ENCODE results near the gene RARRES2. TPM values are rescaled to one million over a fixed set of nuclear protein-coding genes. Genes with fewer than 3 reads are reported as not detected.
"Not testable (repeated sequence)": the region's sequence is repeated elsewhere in the genome, so short reads cannot be mapped to it uniquely, and the experiment has no call there.

Gene RARRES2
- polyA plus RNA-seq, 1 donor (not counting 4 experiments of a cell fraction or from before 2014, with no cell fraction given) = not detected

- H3K9me1 ChIP-seq (ENCODE audit: control insufficient read depth, extremely low read depth, insufficient read depth, low read length); H3K27me3 ChIP-seq (ENCODE audit: control insufficient read depth, extremely low read depth, insufficient read depth, low read length); H3K4me3 ChIP-seq (ENCODE audit: control insufficient read depth in 2 of 3, extremely low read depth in 1 of 3, insufficient read depth in 2 of 3, low read depth in 1 of 3, low read length in 3 of 3); FAIRE-seq; H4K20me1 ChIP-seq (ENCODE audit: control insufficient read depth, extremely low read depth, insufficient read depth, low read length); H3K79me2 ChIP-seq (ENCODE audit: control insufficient read depth, insufficient read depth, low read length); H2AFZ ChIP-seq (ENCODE audit: control insufficient read depth, low read length); H3K27ac ChIP-seq (ENCODE audit: control insufficient read depth, insufficient read depth, low read length); H3K9ac ChIP-seq (ENCODE audit: control insufficient read depth, extremely low read depth, insufficient read depth, low read length); DNase-seq (ENCODE audit: low read depth, low spot score); H3K4me2 ChIP-seq (ENCODE audit: control insufficient read depth, extremely low read depth, insufficient read depth, low read depth, low read length); H3K4me1 ChIP-seq (ENCODE audit: control insufficient read depth, extremely low read depth, insufficient read depth, low read length); dilution Hi-C loops (cut with MboI; ENCODE audit: extremely low pct_ligation_motif_present, low sequenced_read_pairs); H3K36me3 ChIP-seq (ENCODE audit: control insufficient read depth in 2 of 2, extremely low read depth in 1 of 2, insufficient read depth in 2 of 2, low read length in 2 of 2); H3K9me3 ChIP-seq (ENCODE audit: control insufficient read depth, low read depth, low read length): not testable (repeated sequence)
Measured at GRCh38 chr7:150305259-150305902, 36.0 kb downstream of the RARRES2 start.

GRCh38 chr7:150304499-150305258 is 36.8 kb downstream of the RARRES2 start:
- H3K9me1 ChIP-seq (ENCODE audit: control insufficient read depth, extremely low read depth, insufficient read depth, low read length); H3K4me2 ChIP-seq (ENCODE audit: control insufficient read depth, extremely low read depth, insufficient read depth, low read depth, low read length); H3K79me2 ChIP-seq (ENCODE audit: control insufficient read depth, insufficient read depth, low read length); H3K27ac ChIP-seq (ENCODE audit: control insufficient read depth, insufficient read depth, low read length); FAIRE-seq; H3K9me3 ChIP-seq (ENCODE audit: control insufficient read depth, low read depth, low read length); H2AFZ ChIP-seq (ENCODE audit: control insufficient read depth, low read length); H3K27me3 ChIP-seq (ENCODE audit: control insufficient read depth, extremely low read depth, insufficient read depth, low read length); H4K20me1 ChIP-seq (ENCODE audit: control insufficient read depth, extremely low read depth, insufficient read depth, low read length); DNase-seq (ENCODE audit: low read depth, low spot score); H3K4me3 ChIP-seq (ENCODE audit: control insufficient read depth in 2 of 3, extremely low read depth in 1 of 3, insufficient read depth in 2 of 3, low read depth in 1 of 3, low read length in 3 of 3); H3K9ac ChIP-seq (ENCODE audit: control insufficient read depth, extremely low read depth, insufficient read depth, low read length); H3K36me3 ChIP-seq (ENCODE audit: control insufficient read depth in 2 of 2, extremely low read depth in 1 of 2, insufficient read depth in 2 of 2, low read length in 2 of 2); H3K4me1 ChIP-seq (ENCODE audit: control insufficient read depth, extremely low read depth, insufficient read depth, low read length); dilution Hi-C loops (cut with MboI; ENCODE audit: extremely low pct_ligation_motif_present, low sequenced_read_pairs): not testable (repeated sequence)

GRCh38 chr7:150302908-150303310 is 38.5 kb downstream of the RARRES2 start:
- H3K4me1 ChIP-seq (ENCODE audit: control insufficient read depth, extremely low read depth, insufficient read depth, low read length); H3K4me2 ChIP-seq (ENCODE audit: control insufficient read depth, extremely low read depth, insufficient read depth, low read depth, low read length); H3K36me3 ChIP-seq (ENCODE audit: control insufficient read depth in 2 of 2, extremely low read depth in 1 of 2, insufficient read depth in 2 of 2, low read length in 2 of 2); H3K79me2 ChIP-seq (ENCODE audit: control insufficient read depth, insufficient read depth, low read length); H3K27me3 ChIP-seq (ENCODE audit: control insufficient read depth, extremely low read depth, insufficient read depth, low read length); H3K9ac ChIP-seq (ENCODE audit: control insufficient read depth, extremely low read depth, insufficient read depth, low read length); H2AFZ ChIP-seq (ENCODE audit: control insufficient read depth, low read length); H4K20me1 ChIP-seq (ENCODE audit: control insufficient read depth, extremely low read depth, insufficient read depth, low read length); FAIRE-seq; H3K9me1 ChIP-seq (ENCODE audit: control insufficient read depth, extremely low read depth, insufficient read depth, low read length); H3K4me3 ChIP-seq (ENCODE audit: control insufficient read depth in 2 of 3, extremely low read depth in 1 of 3, insufficient read depth in 2 of 3, low read depth in 1 of 3, low read length in 3 of 3); DNase-seq (ENCODE audit: low read depth, low spot score); dilution Hi-C loops (cut with MboI; ENCODE audit: extremely low pct_ligation_motif_present, low sequenced_read_pairs); H3K9me3 ChIP-seq (ENCODE audit: control insufficient read depth, low read depth, low read length); H3K27ac ChIP-seq (ENCODE audit: control insufficient read depth, insufficient read depth, low read length): not testable (repeated sequence)

GRCh38 chr7:150297978-150298377 is 43.5 kb downstream of the RARRES2 start:
- H3K79me2 ChIP-seq (ENCODE audit: control insufficient read depth, insufficient read depth, low read length); H3K36me3 ChIP-seq (ENCODE audit: control insufficient read depth in 2 of 2, extremely low read depth in 1 of 2, insufficient read depth in 2 of 2, low read length in 2 of 2); H3K9ac ChIP-seq (ENCODE audit: control insufficient read depth, extremely low read depth, insufficient read depth, low read length); H3K27me3 ChIP-seq (ENCODE audit: control insufficient read depth, extremely low read depth, insufficient read depth, low read length); H3K9me1 ChIP-seq (ENCODE audit: control insufficient read depth, extremely low read depth, insufficient read depth, low read length); H3K4me1 ChIP-seq (ENCODE audit: control insufficient read depth, extremely low read depth, insufficient read depth, low read length); H3K4me2 ChIP-seq (ENCODE audit: control insufficient read depth, extremely low read depth, insufficient read depth, low read depth, low read length); DNase-seq (ENCODE audit: low read depth, low spot score); FAIRE-seq; H2AFZ ChIP-seq (ENCODE audit: control insufficient read depth, low read length); H4K20me1 ChIP-seq (ENCODE audit: control insufficient read depth, extremely low read depth, insufficient read depth, low read length); H3K27ac ChIP-seq (ENCODE audit: control insufficient read depth, insufficient read depth, low read length); dilution Hi-C loops (cut with MboI; ENCODE audit: extremely low pct_ligation_motif_present, low sequenced_read_pairs); H3K9me3 ChIP-seq (ENCODE audit: control insufficient read depth, low read depth, low read length); H3K4me3 ChIP-seq (ENCODE audit: control insufficient read depth in 2 of 3, extremely low read depth in 1 of 3, insufficient read depth in 2 of 3, low read depth in 1 of 3, low read length in 3 of 3): not testable (repeated sequence)

DNA sequence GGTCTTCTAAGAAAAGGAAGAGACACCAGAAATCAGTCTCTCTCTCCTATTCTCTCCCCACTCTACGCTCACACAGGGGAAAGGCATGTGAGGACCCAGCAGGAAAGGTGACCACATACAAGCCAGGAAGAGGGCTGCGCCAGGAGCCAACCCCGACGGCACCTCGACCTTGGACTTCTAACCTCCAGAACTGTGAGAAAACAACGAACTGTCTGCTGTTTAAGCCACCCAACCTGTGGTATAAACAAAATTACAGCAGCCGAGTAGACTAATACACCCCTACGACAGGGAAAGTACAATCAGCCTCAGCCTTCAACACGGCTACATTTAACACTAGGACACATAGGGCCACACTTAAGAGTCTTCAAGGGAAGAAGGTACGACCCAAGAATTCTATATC is 44.6 kb downstream of the RARRES2 start:
- dilution Hi-C loops (cut with MboI; ENCODE audit: extremely low pct_ligation_motif_present, low sequenced_read_pairs); H3K9me3 ChIP-seq (ENCODE audit: control insufficient read depth, low read depth, low read length): not testable (repeated sequence)

More for the DNA sequence above, 44.6 kb downstream of the RARRES2 start:
- H3K79me2 ChIP-seq (ENCODE audit: control insufficient read depth, insufficient read depth, low read length); H3K36me3 ChIP-seq (ENCODE audit: control insufficient read depth in 2 of 2, extremely low read depth in 1 of 2, insufficient read depth in 2 of 2, low read length in 2 of 2); FAIRE-seq; H3K4me1 ChIP-seq (ENCODE audit: control insufficient read depth, extremely low read depth, insufficient read depth, low read length); H3K27ac ChIP-seq (ENCODE audit: control insufficient read depth, insufficient read depth, low read length); H3K27me3 ChIP-seq (ENCODE audit: control insufficient read depth, extremely low read depth, insufficient read depth, low read length); H4K20me1 ChIP-seq (ENCODE audit: control insufficient read depth, extremely low read depth, insufficient read depth, low read length); H2AFZ ChIP-seq (ENCODE audit: control insufficient read depth, low read length); DNase-seq (ENCODE audit: low read depth, low spot score); H3K9ac ChIP-seq (ENCODE audit: control insufficient read depth, extremely low read depth, insufficient read depth, low read length); H3K9me1 ChIP-seq (ENCODE audit: control insufficient read depth, extremely low read depth, insufficient read depth, low read length); H3K4me3 ChIP-seq (ENCODE audit: control insufficient read depth in 2 of 3, extremely low read depth in 1 of 3, insufficient read depth in 2 of 3, low read depth in 1 of 3, low read length in 3 of 3); H3K4me2 ChIP-seq (ENCODE audit: control insufficient read depth, extremely low read depth, insufficient read depth, low read depth, low read length): not testable (repeated sequence)
